Right ventricle myocardium inferior (tissue), 1 donor: Measurements from ENCODE around the gene HEXIM1. TPM values are rescaled to one million over a fixed set of nuclear protein-coding genes. Genes with fewer than 3 reads are reported as not detected.

Source experiments
- ATAC-seq: fragments of 200-7000 bp; cut with Tn5 transposase; one replicate; pipeline ENCODE4 v1.9.1; 2020; ENCODE audit warnings: mild to moderate bottlenecking, moderate library complexity
- DNase-seq: peaks from one replicate; pipeline ENCODE4 v3.0.0; 2021; ENCODE audit errors: missing footprints
- intact Hi-C: fragments of 100-400 bp; cut with DNase I; formaldehyde crosslinking; loops from one replicate; pipeline ENCODE4 v1.11.0; 2022
- long read RNA-seq: library from polyadenylated mRNA; unstranded; transcript quantifications from one replicate; pipeline ENCODE4 v2.0.0, GENCODE V29; 2021
- total RNA-seq: library from RNA; stranded (reverse); fragmentation: NEBNext Ultra II Directional; extraction: Animal tissue kit (Norgen Biotek cat#: 25700); gene quantifications from one replicate; pipeline ENCODE4 v1.2.1, GENCODE V29; 2021
- donor health status: DM: no; HTN: yes; CAD: no; lungs with severe emphysema.

HEXIM1 gene, protein sequence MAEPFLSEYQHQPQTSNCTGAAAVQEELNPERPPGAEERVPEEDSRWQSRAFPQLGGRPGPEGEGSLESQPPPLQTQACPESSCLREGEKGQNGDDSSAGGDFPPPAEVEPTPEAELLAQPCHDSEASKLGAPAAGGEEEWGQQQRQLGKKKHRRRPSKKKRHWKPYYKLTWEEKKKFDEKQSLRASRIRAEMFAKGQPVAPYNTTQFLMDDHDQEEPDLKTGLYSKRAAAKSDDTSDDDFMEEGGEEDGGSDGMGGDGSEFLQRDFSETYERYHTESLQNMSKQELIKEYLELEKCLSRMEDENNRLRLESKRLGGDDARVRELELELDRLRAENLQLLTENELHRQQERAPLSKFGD
- total RNA-seq, result 33.1 TPM
- long read RNA-seq, transcript HEXIM1-201 (1 exons, 3,600 nt), result major isoform, 18 of 18 reads
- long read RNA-seq, partial matches to known transcripts, result 0 of 18 reads
- long read RNA-seq, other reads (novel, unspliced or antisense), result 0 of 18 reads

DNA sequence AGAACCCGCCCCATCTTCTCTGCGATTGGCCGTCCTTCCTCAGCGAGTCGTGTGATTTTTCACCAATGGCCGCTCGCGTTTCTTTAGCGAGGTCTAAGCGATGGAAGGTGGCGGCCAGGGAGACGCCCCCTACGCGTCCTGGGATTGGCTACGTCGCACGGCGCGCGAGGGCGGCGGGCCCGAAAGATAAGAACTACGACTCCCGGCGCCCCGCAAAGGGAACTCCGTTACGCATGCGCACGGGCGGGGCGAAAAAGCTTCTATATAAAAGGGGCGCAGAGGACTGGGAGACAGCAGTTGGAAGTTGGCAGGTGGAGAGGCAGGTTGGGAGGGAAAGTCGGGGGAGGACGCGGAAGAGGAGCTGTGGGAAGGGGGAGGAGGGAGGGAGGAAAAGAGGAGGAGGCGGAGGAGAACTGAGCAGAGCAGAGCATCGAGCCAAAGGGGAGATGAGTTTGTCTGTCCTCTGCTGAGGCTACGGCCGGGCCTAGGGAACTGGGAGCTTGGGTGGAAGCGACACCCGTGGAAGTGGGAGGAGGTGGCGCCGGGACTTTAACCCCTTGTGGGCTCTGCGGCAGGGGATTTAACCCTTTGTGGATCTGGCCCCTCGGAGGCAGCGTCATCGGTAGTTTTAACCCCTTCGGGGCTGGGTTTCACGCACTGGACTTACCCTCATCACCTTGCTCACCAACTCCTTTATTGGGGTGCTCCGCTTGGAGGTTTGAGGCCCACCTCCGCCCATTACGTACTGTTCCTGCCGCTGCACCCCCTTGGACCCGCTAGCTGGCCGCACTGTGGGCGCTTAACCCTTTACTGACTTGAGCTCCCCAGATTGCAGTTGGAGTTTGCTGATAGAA is at the start of gene HEXIM1:
TSS of gene HEXIM1 (plus strand) at position 293 of the 854 bp plus-strand sequence. CDS start 716 bp downstream, outside the sequence.
- ATAC-seq (peak; percentile 80), DNase-seq (peak; percentile 100)
- intact Hi-C loops, result loop anchor here (10.0 kb wide), 1 partner anchor 166 kb away; the partner anchor contains the start of gene MAP3K14

DNA sequence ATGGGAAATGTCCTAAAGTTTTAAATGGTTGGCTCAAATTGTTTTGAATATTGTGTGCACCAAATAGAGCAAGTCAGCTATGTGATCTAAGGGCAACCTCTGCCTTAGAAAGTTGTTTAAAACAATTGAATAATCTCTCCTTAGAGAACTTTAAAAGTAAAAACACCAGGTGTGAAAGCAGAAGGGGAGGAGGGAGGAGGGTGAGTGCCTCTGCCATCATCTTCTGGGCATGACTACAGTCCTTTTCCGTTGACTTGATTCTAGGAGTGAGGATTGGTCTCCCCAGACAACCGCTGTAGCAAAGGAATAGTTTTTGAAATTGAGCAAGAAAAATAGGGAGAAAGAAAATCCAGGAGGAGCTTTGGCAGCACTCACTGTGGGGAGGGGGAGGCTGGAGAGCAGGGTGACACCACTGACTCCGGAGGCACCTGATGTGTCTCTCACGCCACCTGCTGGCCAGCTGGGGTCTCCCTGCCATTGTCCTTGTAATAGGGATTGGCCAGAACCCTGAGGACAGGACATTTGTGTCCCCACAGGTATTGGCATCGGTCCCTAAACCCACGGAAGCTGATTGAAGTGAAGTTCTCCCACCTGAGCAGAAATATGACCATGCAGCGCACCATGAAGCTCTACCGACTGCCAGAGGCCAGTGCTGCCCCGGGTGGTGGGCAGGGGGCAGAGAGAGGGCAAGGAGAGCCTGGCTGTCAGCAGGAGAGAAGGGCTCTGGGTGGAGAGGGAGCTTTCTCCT is 49.2 kb upstream of the HEXIM1 start:
- intact Hi-C loops, result loop anchor here (2.0 to 5.0 kb wide), 2 partner anchors 77 to 178 kb away; no protein-coding TSS in a partner anchor
- ATAC-seq (peak; percentile 80), DNase-seq (peak; percentile 93)

DNA sequence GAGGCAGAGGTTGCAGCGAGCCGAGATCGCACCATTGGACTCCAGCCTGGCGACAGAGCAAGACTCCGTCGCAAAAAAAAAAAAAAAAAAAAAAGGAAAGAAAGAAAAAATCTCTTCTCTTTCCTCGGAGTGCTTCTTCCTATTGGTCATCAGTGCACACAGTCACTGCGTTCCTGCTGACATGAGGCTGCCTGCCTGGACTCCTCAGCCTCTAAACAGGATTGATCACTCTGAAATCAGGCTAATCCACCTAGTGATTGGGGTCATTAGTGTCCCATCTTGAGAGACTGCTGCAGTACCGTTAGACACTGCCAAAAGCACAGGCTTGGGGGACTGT is 46.8 kb upstream of the HEXIM1 start:
- intact Hi-C loops, result loop anchor here (10.0 kb wide), 1 partner anchor 327 kb away; no protein-coding TSS in a partner anchor
- DNase-seq (no peak), ATAC-seq (no peak)

DNA sequence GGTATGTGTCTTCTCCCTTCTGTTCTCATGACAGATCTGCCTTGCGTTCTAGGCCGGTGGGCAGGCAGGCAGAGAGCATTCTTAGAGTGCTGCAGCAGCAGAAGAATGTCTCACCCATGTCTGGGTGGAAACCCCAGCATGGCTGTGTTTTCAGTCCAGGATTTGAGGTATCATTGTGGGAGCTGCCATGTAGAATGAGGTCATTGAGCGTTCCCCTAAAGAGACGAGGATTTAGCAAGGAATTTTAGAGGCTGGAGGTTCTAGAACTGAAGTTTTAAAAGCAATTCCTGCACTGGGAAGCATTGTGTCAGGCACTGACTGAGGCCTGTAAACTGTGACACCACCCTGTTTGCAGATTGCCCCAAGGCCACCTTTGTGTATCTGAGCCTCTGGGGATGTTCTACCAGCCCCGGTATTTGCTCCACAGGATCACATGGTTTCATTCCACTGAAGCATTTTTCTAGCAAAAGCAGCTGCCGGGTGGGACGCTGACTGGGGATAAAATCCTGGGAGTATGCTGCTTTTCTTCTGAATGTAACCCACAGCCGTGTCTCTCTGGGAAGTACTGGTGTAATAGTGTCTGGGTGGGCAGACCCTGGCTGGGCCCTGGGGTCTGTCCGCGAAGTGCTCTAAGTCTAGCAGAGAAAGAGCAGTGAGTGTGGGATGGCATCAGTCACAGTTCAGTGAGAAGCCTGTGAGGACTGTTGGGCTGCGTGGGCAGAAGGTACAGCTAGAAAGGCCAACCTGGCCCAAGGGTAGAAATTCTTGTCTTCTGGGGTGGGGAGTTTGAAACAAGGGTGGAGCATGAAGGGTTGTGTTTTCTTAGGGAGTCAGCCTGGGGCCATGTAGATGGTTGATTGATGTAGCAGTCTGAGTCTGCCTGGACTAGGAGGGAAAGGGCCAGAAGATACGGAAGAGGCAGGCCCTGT is 46.1 kb upstream of the HEXIM1 start:
- ATAC-seq (no peak), DNase-seq (no peak)
- intact Hi-C loops, result loop anchor here (2.0 to 10.0 kb wide), 2 partner anchors 31 to 327 kb away; partner anchors contain the start of gene PLCD3

DNA sequence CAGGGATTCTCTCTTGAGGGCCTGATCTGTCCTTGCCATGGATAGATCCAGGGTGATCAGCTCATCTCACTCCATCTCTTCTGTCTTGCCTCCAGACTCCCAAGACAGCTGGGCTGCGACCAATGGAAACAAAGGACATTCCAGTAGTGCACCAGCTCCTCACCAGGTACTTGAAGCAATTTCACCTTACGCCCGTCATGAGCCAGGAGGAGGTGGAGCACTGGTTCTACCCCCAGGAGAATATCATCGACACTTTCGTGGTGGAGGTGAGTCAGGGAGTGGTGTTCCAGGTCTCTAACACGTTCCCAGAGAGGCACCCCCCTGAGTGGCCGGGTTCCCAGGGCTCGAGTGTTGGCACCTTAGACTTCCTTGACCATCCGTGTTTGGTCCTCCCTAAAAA is 45.4 kb upstream of the HEXIM1 start:
- ATAC-seq, result no peak
- intact Hi-C loops, result loop anchor here (2.0 to 10.0 kb wide), 2 partner anchors 30 to 328 kb away; partner anchors contain the start of gene PLCD3
- DNase-seq, result no peak

DNA sequence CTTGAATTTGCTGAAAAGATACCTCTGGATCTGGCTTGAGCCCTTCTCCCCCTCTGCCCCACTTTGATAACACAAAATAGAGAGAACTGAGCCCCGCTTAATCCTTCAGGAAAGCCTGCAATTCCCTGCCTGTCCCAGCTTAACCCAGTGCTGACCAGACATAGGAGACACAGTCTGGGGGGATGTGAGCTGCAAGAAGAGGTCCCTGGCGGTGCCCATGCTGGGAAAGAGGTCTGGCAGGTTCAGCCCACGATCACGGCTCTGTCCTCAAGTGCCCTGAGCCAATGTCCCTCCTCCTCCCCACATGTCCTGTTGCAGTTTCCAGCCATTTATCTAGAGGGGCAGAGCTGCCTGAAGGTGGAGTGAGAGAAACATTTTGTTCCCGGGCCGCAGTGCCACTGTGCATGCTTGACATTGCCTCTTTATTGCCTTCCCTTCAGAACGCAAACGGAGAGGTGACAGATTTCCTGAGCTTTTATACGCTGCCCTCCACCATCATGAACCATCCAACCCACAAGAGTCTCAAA is 44.9 kb upstream of the HEXIM1 start:
- intact Hi-C loops, result loop anchor here (2.0 to 10.0 kb wide), 2 partner anchors 29 to 329 kb away; partner anchors contain the start of gene PLCD3
- no peak for DNase-seq
- ATAC-seq, result peak; percentile 74

DNA sequence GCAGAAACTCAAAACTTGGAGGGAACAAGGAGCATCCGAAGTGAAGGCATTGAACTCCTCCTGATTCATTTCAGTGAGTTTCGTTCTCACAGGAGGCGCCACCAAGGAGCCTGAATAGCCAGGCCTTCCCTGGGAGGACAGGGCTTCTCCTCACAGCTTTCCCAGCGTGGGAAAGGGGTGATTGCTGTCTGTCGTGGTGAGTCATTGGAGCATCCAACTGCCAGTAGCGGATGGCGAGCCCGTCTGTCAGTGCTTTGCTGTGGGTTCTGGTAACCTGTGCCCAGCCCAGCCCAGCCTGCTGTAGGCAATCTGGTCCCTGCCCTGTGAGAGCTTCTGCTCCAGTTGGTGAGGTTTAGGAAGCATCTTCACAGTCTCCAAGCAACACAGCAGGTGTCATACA is 44.2 kb upstream of the HEXIM1 start:
- DNase-seq, result no peak
- no peak for ATAC-seq
- intact Hi-C loops, result loop anchor here (10.0 kb wide), 1 partner anchor 329 kb away; no protein-coding TSS in a partner anchor

DNA sequence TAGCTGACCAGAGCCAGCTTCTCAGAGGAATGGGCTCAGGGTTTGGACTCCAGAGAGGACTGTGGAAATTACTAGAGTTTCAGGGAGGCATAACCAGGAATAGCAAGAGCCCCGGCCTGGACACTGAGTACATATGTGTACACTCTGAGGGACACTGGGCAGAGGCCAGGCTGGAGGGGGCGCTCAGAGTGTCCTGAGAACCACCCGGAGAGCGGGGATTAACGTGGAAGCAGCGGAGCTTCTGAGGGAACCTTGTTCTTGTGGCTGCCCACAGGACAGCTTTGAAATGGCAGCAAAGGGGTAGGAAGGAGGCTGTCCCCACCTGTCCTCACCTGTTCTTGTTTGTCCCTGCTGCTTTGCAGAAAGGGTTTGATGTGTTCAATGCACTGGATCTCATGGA is 43.8 kb upstream of the HEXIM1 start:
- intact Hi-C loops, result loop anchor here (10.0 kb wide), 1 partner anchor 330 kb away; no protein-coding TSS in a partner anchor
- no peak for DNase-seq
- no peak for ATAC-seq

DNA sequence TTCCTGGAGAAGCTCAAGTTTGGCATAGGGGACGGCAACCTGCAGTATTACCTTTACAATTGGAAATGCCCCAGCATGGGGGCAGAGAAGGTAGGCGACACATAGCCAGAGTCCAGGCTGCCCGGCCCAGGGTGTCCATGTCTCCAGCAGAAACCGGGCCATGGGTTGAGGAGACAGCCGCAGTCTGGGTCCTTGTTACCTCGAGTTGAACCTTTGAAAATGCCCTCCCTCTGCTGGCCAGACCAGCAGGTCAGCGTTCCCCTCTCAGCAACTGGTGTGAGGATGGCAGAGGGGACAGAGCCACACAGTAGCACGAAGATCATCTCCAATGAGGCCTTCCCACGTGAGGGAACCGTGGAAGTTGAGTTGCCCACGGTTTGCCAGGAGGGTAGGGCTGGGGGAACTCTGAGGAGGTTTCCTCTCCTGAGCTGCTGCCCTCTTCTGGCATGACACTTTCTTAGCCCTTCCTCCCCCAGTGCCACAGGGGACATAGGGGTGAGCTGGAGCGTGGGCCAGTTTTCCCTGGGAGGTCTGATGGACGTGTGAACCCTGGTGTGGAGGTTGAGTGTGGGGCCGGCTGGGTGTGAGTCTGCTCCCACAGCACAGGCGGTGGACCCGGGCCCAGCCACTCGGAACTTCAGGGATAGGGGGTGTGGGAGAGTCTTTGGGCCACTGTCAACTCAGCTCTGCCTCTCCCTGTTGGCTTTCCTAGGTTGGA is 43.2 kb upstream of the HEXIM1 start:
- ATAC-seq, result no peak
- intact Hi-C loops, result loop anchor here (10.0 kb wide), 1 partner anchor 330 kb away; no protein-coding TSS in a partner anchor
- no peak for DNase-seq

DNA sequence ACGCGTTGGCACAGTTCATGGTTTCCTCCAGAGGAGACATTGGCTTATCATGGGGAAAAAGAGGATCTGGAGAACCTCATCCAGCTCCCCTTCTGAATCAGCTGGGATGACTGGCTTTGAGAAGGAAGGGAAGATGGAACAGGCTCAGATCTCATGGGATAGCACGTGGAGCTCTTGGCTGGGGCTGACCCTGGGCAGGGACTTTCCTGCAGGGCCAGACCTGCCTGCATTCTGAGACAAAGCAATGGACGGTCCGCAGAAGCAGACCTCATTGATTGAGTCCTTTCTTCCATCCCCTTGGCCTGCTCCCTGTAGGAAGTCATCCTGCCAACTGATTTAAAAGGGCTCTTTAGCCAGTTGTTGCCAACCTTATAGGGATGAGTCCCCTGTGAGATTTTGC is 42.2 kb upstream of the HEXIM1 start:
- DNase-seq (no peak), ATAC-seq (no peak)
- intact Hi-C loops, result loop anchor here (10.0 kb wide), 1 partner anchor 331 kb away; no protein-coding TSS in a partner anchor

DNA sequence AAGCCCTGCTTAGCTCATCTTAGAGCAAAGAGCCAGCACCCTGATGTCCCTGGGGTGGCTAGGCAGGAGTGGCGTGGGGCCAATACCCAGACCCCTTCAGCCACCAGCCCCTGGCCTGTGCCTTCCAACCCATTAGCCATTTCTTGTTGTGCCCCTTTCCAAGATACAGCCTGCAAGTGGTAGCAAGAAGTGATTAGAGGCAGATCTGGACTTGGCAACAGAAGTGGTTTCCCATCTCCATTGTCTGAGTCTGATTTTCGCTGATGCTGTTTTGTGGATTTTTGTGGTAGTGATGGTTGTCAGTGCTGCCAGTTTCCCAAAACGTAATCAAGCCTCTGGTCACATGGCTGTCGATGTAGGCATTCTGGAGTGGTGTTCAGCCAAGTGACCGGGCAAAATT is 41.7 kb upstream of the HEXIM1 start:
- ATAC-seq (no peak), DNase-seq (no peak)
- intact Hi-C loops, result loop anchor here (10.0 kb wide), 1 partner anchor 332 kb away; no protein-coding TSS in a partner anchor

DNA sequence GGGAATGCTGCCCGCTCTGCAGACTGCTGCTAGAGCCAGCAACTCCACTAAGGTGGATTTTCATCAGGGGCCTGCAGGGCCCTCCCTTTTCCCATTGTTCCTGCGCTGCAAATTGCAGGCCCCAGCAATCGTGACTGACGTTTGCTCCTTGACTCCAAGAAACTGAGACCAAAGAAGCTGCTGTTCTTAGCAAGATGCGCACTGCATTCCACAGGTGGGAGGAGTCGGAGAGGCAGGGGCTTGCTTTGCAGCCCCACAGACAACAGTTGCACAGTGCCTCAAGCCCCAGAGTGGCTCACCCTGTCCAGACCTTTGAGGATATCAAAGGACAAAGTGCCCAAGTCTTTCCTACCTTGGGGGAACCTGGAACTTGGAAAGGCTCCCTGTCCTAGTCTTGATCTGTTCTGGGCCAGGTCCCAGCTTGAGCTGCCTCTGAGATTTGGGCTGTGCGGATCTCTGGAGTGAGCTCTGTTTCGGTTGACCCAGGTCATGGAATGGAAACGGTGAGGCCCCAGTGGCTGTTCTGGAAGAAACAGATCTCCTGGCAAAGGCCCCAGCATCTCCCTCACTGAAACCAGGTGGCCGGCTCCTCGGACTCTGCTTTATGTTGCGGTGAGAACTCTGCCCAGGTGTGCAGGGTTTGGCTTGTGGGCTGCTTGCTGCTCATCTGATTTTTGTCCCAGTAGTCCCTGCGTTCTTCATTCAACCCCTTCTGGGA is 40.8 kb upstream of the HEXIM1 start:
- DNase-seq (no peak), ATAC-seq (no peak)
- intact Hi-C loops, result loop anchor here (10.0 kb wide), 1 partner anchor 333 kb away; no protein-coding TSS in a partner anchor

DNA sequence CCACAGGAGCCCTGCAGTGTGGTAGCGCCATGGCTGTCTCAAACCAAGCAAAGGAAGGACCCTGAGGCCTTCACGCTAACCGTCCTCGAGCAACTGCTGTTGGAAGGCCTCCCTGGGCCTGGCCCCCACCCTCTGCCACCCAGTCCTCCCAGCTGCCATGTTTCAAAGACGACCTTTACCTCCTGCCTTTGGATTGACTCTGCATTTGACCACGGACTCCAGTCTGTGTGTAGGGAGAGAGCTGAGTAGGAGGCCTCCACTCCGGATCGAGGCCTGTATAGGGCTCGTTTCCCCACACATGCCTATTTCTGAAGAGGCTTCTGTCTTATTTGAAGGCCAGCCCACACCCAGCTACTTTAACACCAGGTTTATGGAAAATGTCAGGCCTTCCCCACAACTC is 40.2 kb upstream of the HEXIM1 start:
- intact Hi-C loops, result loop anchor here (10.0 kb wide), 1 partner anchor 333 kb away; no protein-coding TSS in a partner anchor
- DNase-seq, result no peak
- no peak for ATAC-seq

DNA sequence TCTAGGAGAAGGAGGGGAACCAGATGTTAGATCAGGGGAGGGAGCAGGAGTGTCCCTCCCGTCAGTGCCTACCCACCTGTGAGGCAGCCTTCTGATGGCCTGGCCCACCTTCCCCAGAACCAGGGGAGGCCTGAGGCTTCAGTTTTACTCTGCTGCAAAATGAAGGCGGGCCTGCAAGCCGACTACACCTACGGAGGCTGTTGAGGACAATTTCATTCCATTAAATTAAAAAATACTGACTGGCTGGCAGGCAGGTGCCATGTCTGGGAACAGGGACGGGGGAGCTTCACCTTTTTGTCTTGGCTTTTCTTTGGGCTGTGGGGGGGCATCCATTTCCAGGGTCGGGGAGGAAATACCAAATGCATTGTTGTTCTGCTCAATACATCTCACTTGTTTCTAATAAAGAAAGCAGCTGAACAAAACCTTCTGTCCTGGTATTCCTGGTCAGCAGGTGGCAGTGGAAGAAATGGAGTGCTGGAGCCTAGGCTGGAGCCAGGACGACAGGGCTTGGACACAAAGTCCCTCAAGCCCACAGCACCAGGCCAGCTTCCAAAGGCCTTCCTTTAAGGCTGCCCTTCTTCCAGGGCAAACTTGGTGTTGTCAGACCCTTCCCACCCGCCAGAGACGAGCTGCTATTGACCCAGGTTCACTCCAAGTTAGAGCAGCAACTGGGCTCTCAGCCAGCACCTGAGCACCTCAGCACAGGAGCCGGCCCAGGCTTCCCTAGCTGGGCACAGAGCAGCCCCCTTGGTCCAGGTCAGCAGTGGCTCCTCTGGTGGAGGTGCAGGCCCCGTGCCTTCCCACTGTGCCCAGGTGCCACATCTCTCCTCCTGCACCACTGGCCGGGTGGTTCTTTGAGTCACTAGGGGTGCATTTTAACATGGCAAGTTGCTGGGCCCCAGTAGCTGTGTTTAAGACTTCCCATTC is 39.4 kb upstream of the HEXIM1 start:
- intact Hi-C loops, result loop anchor here (10.0 kb wide), 1 partner anchor 334 kb away; no protein-coding TSS in a partner anchor
- no peak for DNase-seq
- no peak for ATAC-seq
